HL-60 (cell line): ENCODE results near the gene LILRB3.
A peak's percentile ranks its signal among the peaks of the same experiment; 100 is the strongest.
"Not testable (repeated sequence)": the region's sequence is repeated elsewhere in the genome, so short reads cannot be mapped to it uniquely, and the experiment has no call there.

Experiments
- DNase-seq, 2 experiments: peaks; one replicate each; pipeline ENCODE4 v3.0.0-alpha.2; 2010 to 2020; ENCODE audit warnings: low read depth in 1 of 2, low spot score in 1 of 2
- H3K27ac ChIP-seq: fragments of 250-450 bp; sonication (Bioruptor Pico); replicated peaks from 2 replicates; pipeline ENCODE4 v1.5.1; 2020; ENCODE audit warnings: mild to moderate bottlenecking, moderate library complexity
- H3K27me3 ChIP-seq: fragments of 250-450 bp; sonication (Bioruptor Pico); 2 replicates; pipeline ENCODE4 v1.5.1; 2021; ENCODE audit warnings: mild to moderate bottlenecking, moderate library complexity; ENCODE audit not compliant: insufficient read depth, poor library complexity, severe bottlenecking
- H3K4me3 ChIP-seq: replicated peaks from 2 replicates; pipeline ENCODE4 v1.5.1; 2011; ENCODE audit warnings: mild to moderate bottlenecking, control low read depth, low read length; ENCODE audit not compliant: insufficient read depth
- CTCF ChIP-seq: IDR thresholded peaks from one replicate; pipeline ENCODE4 v1.5.1; 2011; ENCODE audit warnings: low read length, control low read depth, inconsistent platforms; ENCODE audit not compliant: insufficient read depth
- GABPA ChIP-seq: IDR thresholded peaks from 2 replicates; pipeline ENCODE4 v1.6.1; 2012; ENCODE audit warnings: low read depth
- POLR2AphosphoS5 ChIP-seq: IDR thresholded peaks from 2 replicates; pipeline ENCODE4 v1.6.1; 2012; ENCODE audit warnings: low read depth
- REST ChIP-seq: IDR thresholded peaks from 2 replicates; pipeline ENCODE4 v1.6.1; 2012; ENCODE audit warnings: low read depth; ENCODE audit not compliant: insufficient replicate concordance
- SPI1 ChIP-seq: IDR thresholded peaks from 2 replicates; pipeline ENCODE4 v1.6.1; 2012; ENCODE audit warnings: low read depth, mild to moderate bottlenecking, borderline replicate concordance

Gene LILRB3

GRCh38 chr19:54196536-54196935 lies 26.3 kb downstream of the LILRB3 start:
- no peak for DNase-seq
- Histone ChIP-seq H3K4me3 (no peak overlapping the region), H3K27ac (no peak overlapping the region), H3K27me3 (no peaks in the 10 kb centered on the region)
- no peak for TF ChIP-seq SPI1
- no peak for TF ChIP-seq REST
- TF ChIP-seq CTCF, result no peak
- TF ChIP-seq GABPA, result no peak
- no peak for TF ChIP-seq POLR2AphosphoS5

- DNase-seq, H3K4me3 ChIP-seq, H3K27me3 ChIP-seq, H3K27ac ChIP-seq: not testable (repeated sequence)
These were observed 28.3 kb downstream of the LILRB3 start for GRCh38 chr19:54194463-54194862.

GRCh38 chr19:54193011-54193410 lies 29.8 kb downstream of the LILRB3 start:
- TF ChIP-seq POLR2AphosphoS5, result no peak
- TF ChIP-seq GABPA, result no peak
- no peak for TF ChIP-seq SPI1
- no peak for TF ChIP-seq REST
- TF ChIP-seq CTCF, result no peak
- DNase-seq, result no peak
- Histone ChIP-seq H3K4me3 (no peak overlapping the region), H3K27me3 (no peaks in the 10 kb centered on the region), H3K27ac (no peak overlapping the region)

- Histone ChIP-seq H3K27me3 (no peaks in the 10 kb centered on the region), H3K27ac (peak overlapping the region; percentile 98)
- no peak for TF ChIP-seq CTCF
- no peak for TF ChIP-seq SPI1
- no peak for TF ChIP-seq GABPA
- no peak for TF ChIP-seq REST
- no peak for TF ChIP-seq POLR2AphosphoS5
These were observed 30.9 kb downstream of the LILRB3 start for GRCh38 chr19:54191811-54192453.

More at GRCh38 chr19:54191811-54192453, 30.9 kb downstream of the LILRB3 start:
- DNase-seq, result no peak
- peak overlapping the region; percentile 80 for H3K4me3 ChIP-seq
